Neural progenitor cell (in vitro differentiated cells): ENCODE data around the gene NEK6. TPM values are rescaled to one million over a fixed set of nuclear protein-coding genes. Genes with fewer than 3 reads are reported as not detected.

ENCODE experiments used
- DNase-seq: peaks from one replicate; pipeline ENCODE4 v3.0.0-alpha.2; 2016; ENCODE audit warnings: low spot score
- H2AFZ ChIP-seq: fragments of 200-600 bp; sonication (generic); replicated peaks from 2 replicates; pipeline ENCODE4 v1.6.1; 2016; ENCODE audit warnings: antibody characterized with exemption
- H3F3A ChIP-seq: fragments of 200-600 bp; sonication (generic); 2 replicates; pipeline ENCODE4 v1.6.1; 2016; ENCODE audit warnings: antibody characterized with exemption, low read depth
- H3K27ac ChIP-seq: fragments of 200-600 bp; sonication (generic); 2 replicates; pipeline ENCODE4 v1.5.1; 2016; ENCODE audit warnings: mild to moderate bottlenecking
- H3K27me3 ChIP-seq: fragments of 200-600 bp; sonication (generic); 2 replicates; pipeline ENCODE4 v1.6.1; 2016; ENCODE audit warnings: mild to moderate bottlenecking, moderate library complexity
- H3K36me3 ChIP-seq: fragments of 200-600 bp; sonication (generic); 2 replicates; pipeline ENCODE4 v1.5.1; 2016
- H3K4me1 ChIP-seq: fragments of 200-600 bp; sonication (generic); 2 replicates; pipeline ENCODE4 v1.6.1; 2016; ENCODE audit warnings: mixed run types
- H3K4me2 ChIP-seq: fragments of 200-600 bp; sonication (generic); 2 replicates; pipeline ENCODE4 v1.6.1; 2016
- H3K4me3 ChIP-seq: fragments of 200-600 bp; sonication (generic); 2 replicates; pipeline ENCODE4 v1.5.1; 2016
- H3K79me2 ChIP-seq: fragments of 200-600 bp; sonication (generic); 2 replicates; pipeline ENCODE4 v1.6.1; 2016; ENCODE audit warnings: low read depth
- H3K9ac ChIP-seq: fragments of 200-600 bp; sonication (generic); 2 replicates; pipeline ENCODE4 v1.6.1; 2016
- H3K9me3 ChIP-seq: fragments of 200-600 bp; sonication (generic); 2 replicates; pipeline ENCODE4 v1.5.1; 2016; ENCODE audit warnings: low read depth
- H4K20me1 ChIP-seq: fragments of 200-600 bp; sonication (generic); 2 replicates; pipeline ENCODE4 v1.6.1; 2016; ENCODE audit warnings: low read depth
- H3K27ac Mint-ChIP-seq: 3 replicates; pipeline ENCODE4 v1.8.0; 2021; ENCODE audit warnings: mixed read lengths
- H3K27me3 Mint-ChIP-seq: 2 replicates; pipeline ENCODE4 v1.8.0; 2022; ENCODE audit warnings: low read depth, mild to moderate bottlenecking, inconsistent platforms, moderate library complexity, mixed read lengths; ENCODE audit not compliant: insufficient read depth
- H3K36me3 Mint-ChIP-seq: 3 replicates; pipeline ENCODE4 v1.8.0; 2021; ENCODE audit warnings: mixed read lengths
- H3K4me1 Mint-ChIP-seq: 3 replicates; pipeline ENCODE4 v1.8.0; 2021; ENCODE audit warnings: mixed read lengths
- H3K4me3 Mint-ChIP-seq: 3 replicates; pipeline ENCODE4 v1.8.0; 2021; ENCODE audit warnings: mild to moderate bottlenecking, moderate library complexity, mixed read lengths
- H3K9me3 Mint-ChIP-seq: 3 replicates; pipeline ENCODE4 v1.8.0; 2020; ENCODE audit warnings: mixed read lengths
- EZH2 ChIP-seq: fragments of 200-600 bp; sonication (generic); IDR thresholded peaks from 2 replicates; pipeline ENCODE4 v1.6.1; 2017; ENCODE audit warnings: antibody characterized with exemption, mild to moderate bottlenecking, moderate library complexity
- EZH2phosphoT487 ChIP-seq: fragments of 200-600 bp; sonication (generic); IDR thresholded peaks from 2 replicates; pipeline ENCODE4 v1.6.1; 2017; ENCODE audit warnings: antibody characterized with exemption
- total RNA-seq: library from RNA; depleted of rRNA; stranded (reverse); fragments of >200 nt; gene quantifications from 2 replicates; pipeline ENCODE4 v1.2.3, GENCODE V29; 2015; ENCODE audit warnings: low replicate concordance
- TF ChIP-seq, protein P1 (sequence below): fragments of 200-600 bp; sonication (generic); IDR thresholded peaks from 2 replicates; pipeline ENCODE4 v1.5.1; 2017; ENCODE audit warnings: antibody characterized with exemption, mild to moderate bottlenecking

The NEK6 gene
- total RNA-seq, 1 donor from 2014 or later, result 18.5 TPM

DNA sequence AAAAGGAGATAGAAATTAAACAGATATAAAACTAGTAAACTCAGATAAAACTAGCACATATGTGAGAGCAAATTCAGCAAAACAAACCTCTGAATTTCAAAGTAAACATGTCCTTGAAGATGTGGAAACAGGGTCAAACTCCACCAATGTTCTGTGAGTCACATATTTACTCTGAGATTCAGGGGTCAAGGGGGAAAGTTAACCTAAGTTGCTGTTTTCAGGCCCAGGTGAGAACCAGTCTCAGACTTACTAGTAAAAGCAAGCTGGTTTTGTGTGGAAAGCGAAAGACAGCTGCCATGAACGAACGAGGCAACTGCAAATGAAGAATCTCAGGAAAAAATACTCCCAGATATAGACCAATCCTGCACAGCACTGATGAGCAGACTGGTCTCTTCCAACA, 128.5 kb downstream of the NEK6 start:
- Histone ChIP-seq H3K79me2 (peaks cover 67% of the 10 kb centered on the region), H3F3A (peaks cover 7% of the 10 kb centered on the region), H3K36me3 (no peaks in the 10 kb centered on the region), H4K20me1 (peaks cover 36% of the 10 kb centered on the region), H3K4me2 (no peak overlapping the region), H3K9ac (no peak overlapping the region), H3K27ac (no peak overlapping the region), H3K27me3 (no peaks in the 10 kb centered on the region), H3K4me3 (no peak overlapping the region), H3K9me3 (no peaks in the 10 kb centered on the region), H2AFZ (no peak overlapping the region), H3K4me1 (peaks cover 27% of the 10 kb centered on the region)
- Mint-ChIP-seq H3K27me3 (peaks cover 3% of the 10 kb centered on the region), H3K36me3 (peaks cover 12% of the 10 kb centered on the region), H3K4me1 (peaks cover 21% of the 10 kb centered on the region), H3K27ac (no peak overlapping the region), H3K9me3 (no peaks in the 10 kb centered on the region), H3K4me3 (no peak overlapping the region)
- TF ChIP-seq EZH2 (no peak), EZH2phosphoT487 (no peak)
- TF ChIP-seq, protein P1, sequence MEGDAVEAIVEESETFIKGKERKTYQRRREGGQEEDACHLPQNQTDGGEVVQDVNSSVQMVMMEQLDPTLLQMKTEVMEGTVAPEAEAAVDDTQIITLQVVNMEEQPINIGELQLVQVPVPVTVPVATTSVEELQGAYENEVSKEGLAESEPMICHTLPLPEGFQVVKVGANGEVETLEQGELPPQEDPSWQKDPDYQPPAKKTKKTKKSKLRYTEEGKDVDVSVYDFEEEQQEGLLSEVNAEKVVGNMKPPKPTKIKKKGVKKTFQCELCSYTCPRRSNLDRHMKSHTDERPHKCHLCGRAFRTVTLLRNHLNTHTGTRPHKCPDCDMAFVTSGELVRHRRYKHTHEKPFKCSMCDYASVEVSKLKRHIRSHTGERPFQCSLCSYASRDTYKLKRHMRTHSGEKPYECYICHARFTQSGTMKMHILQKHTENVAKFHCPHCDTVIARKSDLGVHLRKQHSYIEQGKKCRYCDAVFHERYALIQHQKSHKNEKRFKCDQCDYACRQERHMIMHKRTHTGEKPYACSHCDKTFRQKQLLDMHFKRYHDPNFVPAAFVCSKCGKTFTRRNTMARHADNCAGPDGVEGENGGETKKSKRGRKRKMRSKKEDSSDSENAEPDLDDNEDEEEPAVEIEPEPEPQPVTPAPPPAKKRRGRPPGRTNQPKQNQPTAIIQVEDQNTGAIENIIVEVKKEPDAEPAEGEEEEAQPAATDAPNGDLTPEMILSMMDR, result no peak
- no peak for DNase-seq

DNA sequence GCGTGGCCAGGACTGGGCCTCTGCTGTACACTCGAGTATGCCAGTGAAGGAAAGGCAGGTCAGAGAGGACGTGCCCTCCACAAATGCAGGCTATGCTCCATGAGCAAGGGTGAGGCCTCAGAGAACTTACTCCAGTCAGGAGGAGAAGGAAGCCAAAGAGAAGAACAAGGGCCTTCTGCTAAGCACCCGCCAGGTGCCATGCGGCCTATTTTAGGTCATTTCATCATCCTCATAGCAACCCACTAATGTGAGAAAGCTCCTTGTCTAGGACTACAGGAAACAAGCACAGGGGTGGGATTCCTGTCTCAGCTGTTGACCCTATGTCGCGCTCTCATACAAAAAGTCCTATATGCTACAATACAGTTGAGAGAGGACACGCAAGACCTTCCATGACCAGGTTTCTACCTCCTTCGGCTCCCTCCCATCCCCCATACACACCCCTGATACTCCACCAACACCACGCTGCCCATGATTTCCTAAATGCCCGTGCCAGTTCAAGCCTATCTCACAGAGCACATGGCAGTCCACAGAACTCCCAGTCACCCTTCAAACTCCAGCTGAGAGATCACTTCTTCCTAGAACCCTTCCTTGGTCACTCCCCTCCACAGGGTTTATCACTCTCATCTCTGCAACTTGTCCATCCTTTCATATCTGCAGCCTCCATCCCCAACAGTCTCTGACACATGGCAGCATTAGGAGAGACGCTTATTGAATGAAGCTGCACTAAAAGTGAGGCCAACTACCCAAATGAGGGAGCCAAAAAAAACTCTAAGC, 130.7 kb downstream of the NEK6 start:
- Histone ChIP-seq H2AFZ (no peak overlapping the region), H3K9ac (no peak overlapping the region), H3K27ac (no peak overlapping the region), H3K36me3 (no peaks in the 10 kb centered on the region), H4K20me1 (peaks cover 54% of the 10 kb centered on the region), H3K4me1 (peaks cover 26% of the 10 kb centered on the region), H3K4me2 (no peak overlapping the region), H3K27me3 (no peaks in the 10 kb centered on the region), H3K79me2 (peaks cover 89% of the 10 kb centered on the region), H3K9me3 (no peaks in the 10 kb centered on the region), H3F3A (no peaks in the 10 kb centered on the region), H3K4me3 (no peak overlapping the region)
- Mint-ChIP-seq H3K4me1 (peaks cover 32% of the 10 kb centered on the region), H3K27me3 (peaks cover 5% of the 10 kb centered on the region), H3K4me3 (no peak overlapping the region), H3K9me3 (no peaks in the 10 kb centered on the region), H3K27ac (no peak overlapping the region), H3K36me3 (peaks cover 9% of the 10 kb centered on the region)
- TF ChIP-seq EZH2phosphoT487 (no peak), EZH2 (no peak)
- TF ChIP-seq, protein P1, result no peak
- no peak for DNase-seq

DNA sequence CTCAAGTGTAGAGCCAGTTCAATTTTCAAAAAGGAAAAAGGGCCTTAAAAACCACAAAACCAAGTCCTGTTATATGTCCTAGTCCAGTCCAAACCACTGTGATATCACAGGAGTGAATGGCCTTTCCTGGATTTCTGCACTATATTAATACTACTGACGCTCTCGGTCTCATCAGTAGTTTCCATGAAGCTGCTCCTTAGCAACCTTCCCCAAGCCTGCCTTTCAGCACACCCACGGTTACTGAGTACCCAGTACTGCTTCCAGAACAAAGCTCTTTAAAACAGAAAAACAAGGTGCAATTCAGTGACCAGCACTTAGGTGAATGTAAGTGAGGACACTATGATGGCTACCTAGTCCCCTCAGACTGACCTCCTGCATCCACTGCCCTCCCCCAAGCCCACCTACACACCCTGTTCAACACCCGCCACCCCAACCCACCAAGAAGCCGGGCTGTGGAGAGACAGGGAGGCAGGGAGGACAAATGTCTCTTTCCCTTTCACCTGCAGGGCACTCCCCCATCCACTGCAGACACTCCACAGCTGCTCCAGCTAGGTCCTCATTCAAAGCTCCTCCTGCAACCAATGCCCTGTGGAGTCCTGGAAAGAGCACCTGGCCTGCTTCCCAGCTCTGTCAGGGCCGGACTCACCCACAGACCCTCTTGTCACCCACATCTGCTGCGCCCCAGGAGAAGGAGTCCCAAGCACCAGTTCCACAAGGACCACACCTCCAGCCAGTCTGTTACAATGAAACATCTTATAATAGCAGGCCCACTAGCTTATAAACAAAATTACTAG, 131.6 kb downstream of the NEK6 start:
- H3K36me3 Mint-ChIP-seq, result no peaks in the 10 kb centered on the region
- no peak overlapping the region for H3K4me3 ChIP-seq
- H3K4me1 Mint-ChIP-seq, result peaks cover 38% of the 10 kb centered on the region
- no peak overlapping the region for H3K4me2 ChIP-seq
- H3K27me3 ChIP-seq, result no peaks in the 10 kb centered on the region
- no peak overlapping the region for H3K27ac Mint-ChIP-seq
- no peak overlapping the region for H3K27ac ChIP-seq
- no peak overlapping the region for H3K4me3 Mint-ChIP-seq
- no peak overlapping the region for H3K9ac ChIP-seq
- H4K20me1 ChIP-seq, result peaks cover 63% of the 10 kb centered on the region
- DNase-seq, result no peak
- no peak for TF ChIP-seq EZH2
- no peak for TF ChIP-seq EZH2phosphoT487
- H3K36me3 ChIP-seq, result no peaks in the 10 kb centered on the region
- H3K4me1 ChIP-seq, result peaks cover 26% of the 10 kb centered on the region
- H3K79me2 ChIP-seq, result peaks cover 98% of the 10 kb centered on the region
- peaks cover 4% of the 10 kb centered on the region for H3K27me3 Mint-ChIP-seq
- peaks cover 8% of the 10 kb centered on the region for H3F3A ChIP-seq
- no peak overlapping the region for H2AFZ ChIP-seq
- no peaks in the 10 kb centered on the region for H3K9me3 Mint-ChIP-seq
- no peaks in the 10 kb centered on the region for H3K9me3 ChIP-seq
